ENCODE measurements around the gene NRP1. TPM values are rescaled to one million over a fixed set of nuclear protein-coding genes. Genes with fewer than 3 reads are reported as not detected.

Gene NRP1
- total RNA-seq, 4 donors from 2014 or later = 40.4 to 123 (median 58.3) TPM

- Histone ChIP-seq H3K4me3 (replicated peaks in 1 of 3) (no peak overlapping the region), H3K4me1 (peaks cover 0 to 20% of the 10 kb centered on the region in 2 donors), H3K36me3 (no peaks in the 10 kb centered on the region), H3K9me3 (no peaks in the 10 kb centered on the region), H3K27ac (peak overlapping the region in 1 of 3 donors; percentile 0), H3K27me3 (no peaks in the 10 kb centered on the region)
- WGBS, 2 donors = 76 to 89% methylated on average over 6 of the region's 6 CpGs
- intact Hi-C loops (cut with DNase I) = no loop called here
- TF ChIP-seq CTCF (IDR thresholded peaks at IDR 0.05) (no peak), POLR2A (IDR thresholded peaks at IDR 0.05) (no peak)
- DNase-seq = no peak
Observed at GRCh38 chr10:33298110-33298509, 36.4 kb downstream of the NRP1 start.

GRCh38 chr10:33295851-33296250 lies 38.6 kb downstream of the NRP1 start:
- Histone ChIP-seq H3K27ac (peak overlapping the region in 1 of 3 donors; percentile 13), H3K4me1 (peaks cover 0 to 18% of the 10 kb centered on the region in 2 donors), H3K36me3 (no peaks in the 10 kb centered on the region), H3K27me3 (no peaks in the 10 kb centered on the region), H3K4me3 (replicated peaks in 1 of 3) (no peak overlapping the region), H3K9me3 (no peaks in the 10 kb centered on the region)
- TF ChIP-seq CTCF (IDR thresholded peaks at IDR 0.05) (no peak), POLR2A (IDR thresholded peaks at IDR 0.05) (no peak)
- intact Hi-C loops (cut with DNase I) = no loop called here
- WGBS, 2 donors = 72 to 78% methylated on average over 2 of the region's 2 CpGs
- no peak for DNase-seq

- Histone ChIP-seq H3K27ac (no peak overlapping the region), H3K4me1 (peaks cover 0 to 8% of the 10 kb centered on the region in 2 donors), H3K27me3 (no peaks in the 10 kb centered on the region), H3K4me3 (replicated peaks in 1 of 3) (no peak overlapping the region), H3K36me3 (no peaks in the 10 kb centered on the region), H3K9me3 (no peaks in the 10 kb centered on the region)
- 86 to 87% methylated on average over 14 of the region's 14 CpGs for WGBS, 2 donors
- intact Hi-C loops (cut with DNase I) = no loop called here
- no peak for TF ChIP-seq CTCF (IDR thresholded peaks at IDR 0.05)
- DNase-seq = no peak
Observed at GRCh38 chr10:33293531-33294170, 40.8 kb downstream of the NRP1 start.

GRCh38 chr10:33293076-33293475 lies 41.4 kb downstream of the NRP1 start:
- intact Hi-C loops (cut with DNase I) = no loop called here

More at GRCh38 chr10:33293076-33293475, 41.4 kb downstream of the NRP1 start:
- no peak for TF ChIP-seq CTCF (IDR thresholded peaks at IDR 0.05)
- TF ChIP-seq POLR2A (IDR thresholded peaks at IDR 0.05) = no peak
- no peak for DNase-seq
- H3K27me3 ChIP-seq = no peaks in the 10 kb centered on the region
- peaks cover 0 to 8% of the 10 kb centered on the region in 2 donors for H3K4me1 ChIP-seq
- WGBS, 2 donors = 69 to 79% methylated on average over 3 of the region's 3 CpGs
- H3K27ac ChIP-seq = no peak overlapping the region
- no peaks in the 10 kb centered on the region for H3K36me3 ChIP-seq
- no peaks in the 10 kb centered on the region for H3K9me3 ChIP-seq
- H3K4me3 ChIP-seq (replicated peaks in 1 of 3) = no peak overlapping the region
